HepG2 (cell line): ENCODE measurements around the gene AHRR. TPM values are rescaled to one million over a fixed set of nuclear protein-coding genes. Genes with fewer than 3 reads are reported as not detected.

Experiments used
- ATAC-seq: fragments of 200-7000 bp; cut with Tn5 transposase; 3 replicates; pipeline ENCODE4 v1.9.1; 2020; ENCODE audit warnings: mild to moderate bottlenecking, moderate library complexity
- BruUV-seq: library from RNA; stranded (reverse); fragments of 400-500 nt; replicated peaks from 2 replicates; lab custom pipeline; 2021; lab: Mats Ljungman, UMichigan
- CTCF ChIA-PET: fragments of 300-600 bp; formaldehyde crosslinking; extraction: SDS; loops from one replicate; lab custom pipeline; 2021; ENCODE audit warnings: low total read pairs, inconsistent platforms, low intra/inter-chr PET ratio; lab: Yijun Ruan, JAX
- POLR2A ChIA-PET: fragments of 350-600 bp; sonication (Branson Sonifier 250); formaldehyde crosslinking; loops from one replicate; lab custom pipeline; 2020; ENCODE audit warnings: antibody characterized with exemption, inconsistent platforms; lab: Yijun Ruan, JAX
- DNase-seq: peaks from one replicate; pipeline ENCODE4 v3.0.0-alpha.2; 2015; ENCODE audit warnings: low spot score
- FAIRE-seq: peaks from 3 replicates; lab custom pipeline; 2011; peaks lifted over from hg19 to GRCh38; lab: Jason Lieb, UNC
- H2AFZ ChIP-seq: one replicate; pipeline ENCODE4 v1.6.1; 2011; ENCODE audit warnings: low read length, inconsistent platforms
- H3K27ac ChIP-seq: fragments of 300-600 bp; 3 replicates; pipeline ENCODE4 v1.8.0; 2011; ENCODE audit warnings: mixed run types, mild to moderate bottlenecking, mixed read lengths, low read length, inconsistent platforms; ENCODE audit not compliant: insufficient read depth; ENCODE audit errors: extremely low read length
- H3K27me3 ChIP-seq, 2 experiments: fragments of 200-600 bp in 1 of 2; 2 replicates in 1 of 2; 3 replicates in 1 of 2; pipeline versions ENCODE4 v1.6.0 to v1.8.0; 2011; ENCODE audit warnings: low read length in 2 of 2, mild to moderate bottlenecking in 2 of 2, moderate library complexity in 2 of 2, inconsistent platforms in 1 of 2; ENCODE audit not compliant: insufficient read depth in 2 of 2, control insufficient read depth in 1 of 2
- H3K36me3 ChIP-seq, 2 experiments: fragments of 200-600 bp in 1 of 2; replicated peaks in 1 of 2; 2 replicates in 1 of 2; 3 replicates in 1 of 2; pipeline versions ENCODE4 v1.5.1 to v1.8.0; 2011; ENCODE audit warnings: low read length in 2 of 2, inconsistent platforms in 1 of 2; ENCODE audit not compliant: insufficient read depth in 2 of 2, control insufficient read depth in 1 of 2
- H3K4me1 ChIP-seq: 2 replicates; pipeline ENCODE4 v1.5.1; 2012; ENCODE audit warnings: low read length, inconsistent platforms; ENCODE audit not compliant: insufficient read depth
- H3K4me2 ChIP-seq: 2 replicates; pipeline ENCODE4 v1.6.0; 2011; ENCODE audit warnings: low read depth, low read length, inconsistent platforms
- H3K4me3 ChIP-seq, 3 experiments: fragments of 200-600 bp in 1 of 3; sonication (generic), shearing (Covaris generic) in 1 of 3; replicated peaks in 1 of 3; 2 replicates each; pipeline ENCODE4 v1.5.1; 2011 to 2016; ENCODE audit warnings: low read length in 3 of 3, inconsistent platforms in 2 of 3, low read depth in 2 of 3, mild to moderate bottlenecking in 2 of 3, control low read depth in 1 of 3, mixed read lengths in 1 of 3; ENCODE audit not compliant: insufficient read depth in 1 of 3
- H3K79me2 ChIP-seq: one replicate; pipeline ENCODE4 v1.6.1; 2011; ENCODE audit warnings: low read length, inconsistent platforms; ENCODE audit not compliant: insufficient read depth
- H3K9ac ChIP-seq: 2 replicates; pipeline ENCODE4 v1.6.0; 2011; ENCODE audit warnings: mild to moderate bottlenecking, low read depth, low read length, inconsistent platforms; ENCODE audit not compliant: insufficient read depth
- H3K9me3 ChIP-seq: 2 replicates; pipeline ENCODE4 v1.5.1; 2012; ENCODE audit warnings: mild to moderate bottlenecking, low read length
- H4K20me1 ChIP-seq: 2 replicates; pipeline ENCODE4 v1.6.0; 2011; ENCODE audit warnings: inconsistent platforms, mild to moderate bottlenecking, low read length, moderate library complexity; ENCODE audit not compliant: insufficient read depth
- CEBPB ChIP-seq: IDR thresholded peaks from 2 replicates; pipeline ENCODE4 v1.6.1; 2011; ENCODE audit warnings: low read depth, low read length, improper control_type of control experiment, borderline replicate concordance
- GLI4 ChIP-seq: sonication (generic); formaldehyde crosslinking; IDR thresholded peaks from 2 replicates; pipeline ENCODE4 v1.5.1; 2020; ENCODE audit warnings: missing genetic modification reagents, mild to moderate bottlenecking, moderate library complexity, borderline replicate concordance
- GRHL1 ChIP-seq: sonication (generic); formaldehyde crosslinking; conservative IDR thresholded peaks from 2 replicates; pipeline ENCODE4 v1.8.0; 2022; ENCODE audit warnings: missing genetic modification reagents
- KDM2A ChIP-seq: sonication (generic); formaldehyde crosslinking; IDR thresholded peaks from 2 replicates; pipeline ENCODE4 v1.4.0; 2020; ENCODE audit warnings: low read depth, missing genetic modification reagents, borderline replicate concordance
- MTERF4 ChIP-seq: sonication (generic); formaldehyde crosslinking; IDR thresholded peaks from 2 replicates; pipeline ENCODE4 v1.8.0; 2023; ENCODE audit warnings: mild to moderate bottlenecking, missing genetic modification reagents
- RFX3 ChIP-seq: IDR thresholded peaks from 2 replicates; pipeline ENCODE4 v1.6.1; 2016; ENCODE audit warnings: missing biosample characterization, missing genetic modification reagents
- SMYD3 ChIP-seq: sonication (generic); formaldehyde crosslinking; IDR thresholded peaks from 2 replicates; pipeline ENCODE4 v1.8.1; 2023; ENCODE audit warnings: mild to moderate bottlenecking, missing genetic modification reagents
- SOX6 ChIP-seq, 2 experiments: fragments of 450-650 bp in 1 of 2; sonication (generic) in 1 of 2; formaldehyde crosslinking in 1 of 2; IDR thresholded peaks; 2 replicates each; pipeline versions ENCODE4 v1.4.0 to v1.6.1; 2017 to 2020; ENCODE audit warnings: antibody characterized with exemption in 1 of 2, mild to moderate bottlenecking in 1 of 2, missing genetic modification reagents in 1 of 2
- TFE3 ChIP-seq: IDR thresholded peaks from 2 replicates; pipeline ENCODE4 v1.6.1; 2016
- ZNF138 ChIP-seq: sonication (generic); formaldehyde crosslinking; IDR thresholded peaks from 2 replicates; pipeline ENCODE4 v1.5.0; 2020; ENCODE audit warnings: mild to moderate bottlenecking, low read depth, missing genetic modification reagents
- ZNF205 ChIP-seq: IDR thresholded peaks from 2 replicates; pipeline ENCODE4 v1.6.1; 2018; ENCODE audit warnings: missing biosample characterization, missing genetic modification reagents
- ZNF331 ChIP-seq: sonication (generic); formaldehyde crosslinking; IDR thresholded peaks from 2 replicates; pipeline ENCODE4 v1.4.0; 2020; ENCODE audit warnings: missing genetic modification reagents
- WGBS: methylation state at CpG from one replicate; pipeline ENCODE4 v1.1.6; 2017; ENCODE audit warnings: low lambda C conversion rate; 5-methylcytosine and 5-hydroxymethylcytosine counted together
- in situ Hi-C: cut with HindIII; loops from 2 replicates; pipeline ENCODE4 v1.10.0; 2017; ENCODE audit warnings: low pct_unique_long_range_greater_than_20kb; ENCODE audit not compliant: extremely low pct_ligation_motif_present
- intact Hi-C: fragments of 100-400 bp; cut with micrococcal nuclease; formaldehyde crosslinking; loops from one replicate; pipeline ENCODE4 v1.10.0; 2022; ENCODE audit not compliant: unreplicated experiment
- polyA plus RNA-seq, 8 experiments: library from polyadenylated mRNA; depleted of rRNA in 3 of 8; stranded (reverse) in 7 of 8; unstranded in 1 of 8; fragments of >200 nt; fragmentation: Illumina TruSeq in 4 of 8; extraction: Trizol in 4 of 8; gene quantifications; 2 replicates each; pipeline versions ENCODE4 v1.2.1 to v1.2.3, GENCODE V29; 2011 to 2016; ENCODE audit warnings: low read depth in 4 of 8, missing spikeins in 1 of 8, mixed read lengths in 1 of 8; ENCODE audit not compliant: insufficient read depth in 1 of 8
- total RNA-seq, 5 experiments: library from RNA; depleted of rRNA; stranded (reverse); fragments of >200 nt; fragmentation: Illumina TruSeq; extraction: Trizol; gene quantifications; 2 replicates each; pipeline ENCODE4 v1.2.3, GENCODE V29; 2016; ENCODE audit warnings: low read depth in 1 of 5

Gene AHRR
- total and polyA plus RNA-seq, 2 of the 13 experiments (the other 11 are each of a cell fraction or from before 2014, with no cell fraction given): 0.28 to 0.35 TPM

GRCh38 chr5:418162-419121 is 96.9 kb downstream of the AHRR start (continued):
- TF ChIP-seq MTERF4 (CRISPR knock-in tag) (no peak), RFX3 (CRISPR knock-in tag) (no peak), KDM2A (CRISPR knock-in tag) (no peak), ZNF205 (CRISPR knock-in tag) (no peak), ZNF331 (CRISPR knock-in tag) (no peak)

GRCh38 chr5:419970-420369 is 98.5 kb downstream of the AHRR start:
- H3K27me3 ChIP-seq: no peaks in the 10 kb centered on the region
- H3K36me3 ChIP-seq: no peaks in the 10 kb centered on the region
- no peak overlapping the region for H3K9ac ChIP-seq
- ATAC-seq: no peak
- FAIRE-seq: no peak
- no peaks in the 10 kb centered on the region for H3K79me2 ChIP-seq
- CTCF ChIA-PET: no interaction called here
- BruUV-seq: no TSS peak
- peaks cover 11% of the 10 kb centered on the region for H3K4me1 ChIP-seq
- no peak overlapping the region for H2AFZ ChIP-seq
- in situ Hi-C loops: no loop called here
- no peaks in the 10 kb centered on the region for H3K9me3 ChIP-seq
- DNase-seq: no peak
- H3K4me2 ChIP-seq: no peak overlapping the region
- H4K20me1 ChIP-seq: no peaks in the 10 kb centered on the region
- POLR2A ChIA-PET: no interaction called here
- 71% methylated on average over 12 of the region's 12 CpGs for WGBS
- no peak for TF ChIP-seq ZNF138 (CRISPR knock-in tag)
- TF ChIP-seq GRHL1: no peak
- TF ChIP-seq GLI4: no peak
- TF ChIP-seq CEBPB: peak; percentile 84
- TF ChIP-seq SMYD3 (CRISPR knock-in tag): no peak
- TF ChIP-seq SOX6 (IDR thresholded peaks at IDR 0.05): no peak
- no peak for TF ChIP-seq SOX6 (CRISPR knock-in tag; IDR thresholded peaks at IDR 0.05)
- no peak for TF ChIP-seq TFE3 (CRISPR knock-in tag)
- H3K27ac ChIP-seq: no peak overlapping the region
- H3K4me3 ChIP-seq: no peak overlapping the region
- intact Hi-C loops: no loop called here
